ENCODE results near the gene ATXN7.

The ATXN7 gene

GRCh38 chr3:63970631-63971475 lies 107.2 kb downstream of the ATXN7 start:
- peaks cover 54% of the 10 kb centered on the region for H3K4me1 ChIP-seq
- no peak overlapping the region for H3K4me3 ChIP-seq
- H3K9me3 ChIP-seq = no peaks in the 10 kb centered on the region
- H3K27ac ChIP-seq = no peak overlapping the region
- H3K36me3 ChIP-seq = peaks cover 31% of the 10 kb centered on the region
- TF ChIP-seq Cebpa-rat (IDR thresholded peaks at IDR 0.05) = no peak
- H3K27me3 ChIP-seq = no peaks in the 10 kb centered on the region
- H4K20me1 ChIP-seq = peaks cover 64% of the 10 kb centered on the region
- 0 out of 2 replicates have a peak overlapping the region, but pooled peaks have one; percentile 10 for H3K4me2 ChIP-seq
- no peak overlapping the region for H3K9ac ChIP-seq

- Histone ChIP-seq H3K4me3 (no peak overlapping the region), H3K4me2 (no peak overlapping the region), H3K9me3 (no peaks in the 10 kb centered on the region), H3K4me1 (peaks cover 40% of the 10 kb centered on the region), H3K27me3 (no peaks in the 10 kb centered on the region), H3K27ac (no peak overlapping the region), H3K36me3 (peaks cover 31% of the 10 kb centered on the region), H4K20me1 (peaks cover 77% of the 10 kb centered on the region), H3K9ac (no peak overlapping the region)
- TF ChIP-seq Cebpa-rat (IDR thresholded peaks at IDR 0.05) = no peak
These were observed 108.5 kb downstream of the ATXN7 start for GRCh38 chr3:63972196-63972595.

GRCh38 chr3:63972987-63973386 lies 109.3 kb downstream of the ATXN7 start:
- no peak for TF ChIP-seq Cebpa-rat (IDR thresholded peaks at IDR 0.05)
- Histone ChIP-seq H3K4me2 (no peak overlapping the region), H3K4me1 (peaks cover 40% of the 10 kb centered on the region), H3K9ac (no peak overlapping the region), H3K36me3 (peaks cover 31% of the 10 kb centered on the region), H3K27me3 (no peaks in the 10 kb centered on the region), H3K4me3 (no peak overlapping the region), H3K27ac (no peak overlapping the region), H4K20me1 (peaks cover 81% of the 10 kb centered on the region), H3K9me3 (no peaks in the 10 kb centered on the region)

- TF ChIP-seq Cebpa-rat (IDR thresholded peaks at IDR 0.05) = no peak
- peaks cover 40% of the 10 kb centered on the region for H3K4me1 ChIP-seq
- H4K20me1 ChIP-seq = peaks cover 81% of the 10 kb centered on the region
- H3K9ac ChIP-seq = no peak overlapping the region
- no peak overlapping the region for H3K27ac ChIP-seq
- no peaks in the 10 kb centered on the region for H3K27me3 ChIP-seq
- no peaks in the 10 kb centered on the region for H3K9me3 ChIP-seq
- peaks cover 31% of the 10 kb centered on the region for H3K36me3 ChIP-seq
- no peak overlapping the region for H3K4me3 ChIP-seq
- no peak overlapping the region for H3K4me2 ChIP-seq
These were observed 109.7 kb downstream of the ATXN7 start for GRCh38 chr3:63973406-63973805.

- no peak overlapping the region for H3K4me2 ChIP-seq
- no peaks in the 10 kb centered on the region for H3K27me3 ChIP-seq
- no peak overlapping the region for H3K4me3 ChIP-seq
- no peak overlapping the region for H3K27ac ChIP-seq
- H3K4me1 ChIP-seq = peaks cover 40% of the 10 kb centered on the region
- peaks cover 33% of the 10 kb centered on the region for H3K36me3 ChIP-seq
- H3K9ac ChIP-seq = no peak overlapping the region
- H4K20me1 ChIP-seq = peaks cover 83% of the 10 kb centered on the region
- no peaks in the 10 kb centered on the region for H3K9me3 ChIP-seq
- TF ChIP-seq Cebpa-rat (IDR thresholded peaks at IDR 0.05) = no peak
These were observed 110.8 kb downstream of the ATXN7 start for GRCh38 chr3:63974451-63974850.

GRCh38 chr3:63975723-63976122 lies 112.1 kb downstream of the ATXN7 start:
- no peak overlapping the region for H3K4me3 ChIP-seq
- no peak overlapping the region for H3K27ac ChIP-seq
- H3K4me1 ChIP-seq = peaks cover 29% of the 10 kb centered on the region
- no peak overlapping the region for H3K4me2 ChIP-seq
- H3K27me3 ChIP-seq = no peaks in the 10 kb centered on the region
- no peaks in the 10 kb centered on the region for H3K9me3 ChIP-seq
- peaks cover 44% of the 10 kb centered on the region for H3K36me3 ChIP-seq
- TF ChIP-seq Cebpa-rat (IDR thresholded peaks at IDR 0.05) = no peak
- peaks cover 83% of the 10 kb centered on the region for H4K20me1 ChIP-seq
- no peak overlapping the region for H3K9ac ChIP-seq

- H3K27me3 ChIP-seq = no peaks in the 10 kb centered on the region
- no peak overlapping the region for H3K4me3 ChIP-seq
- H4K20me1 ChIP-seq = peaks cover 82% of the 10 kb centered on the region
- no peak overlapping the region for H3K9ac ChIP-seq
- H3K4me1 ChIP-seq = peaks cover 23% of the 10 kb centered on the region
- peaks cover 44% of the 10 kb centered on the region for H3K36me3 ChIP-seq
- no peak overlapping the region for H3K4me2 ChIP-seq
- no peak for TF ChIP-seq Cebpa-rat (IDR thresholded peaks at IDR 0.05)
- no peak overlapping the region for H3K27ac ChIP-seq
- no peaks in the 10 kb centered on the region for H3K9me3 ChIP-seq
These were observed 112.6 kb downstream of the ATXN7 start for GRCh38 chr3:63976161-63976871.

- no peak overlapping the region for H3K4me3 ChIP-seq
- no peaks in the 10 kb centered on the region for H3K9me3 ChIP-seq
- peaks cover 50% of the 10 kb centered on the region for H3K36me3 ChIP-seq
- peaks cover 23% of the 10 kb centered on the region for H3K4me1 ChIP-seq
- no peak overlapping the region for H3K9ac ChIP-seq
- no peak overlapping the region for H3K27ac ChIP-seq
- TF ChIP-seq Cebpa-rat (IDR thresholded peaks at IDR 0.05) = no peak
- peaks cover 80% of the 10 kb centered on the region for H4K20me1 ChIP-seq
- H3K4me2 ChIP-seq = no peak overlapping the region
- no peaks in the 10 kb centered on the region for H3K27me3 ChIP-seq
These were observed 113.2 kb downstream of the ATXN7 start for GRCh38 chr3:63976872-63977200.

GRCh38 chr3:63977893-63978292 lies 114.2 kb downstream of the ATXN7 start:
- Histone ChIP-seq H3K4me1 (peaks cover 23% of the 10 kb centered on the region), H4K20me1 (peaks cover 73% of the 10 kb centered on the region), H3K36me3 (peaks cover 57% of the 10 kb centered on the region), H3K27ac (no peak overlapping the region), H3K4me3 (no peak overlapping the region), H3K9me3 (no peaks in the 10 kb centered on the region), H3K9ac (no peak overlapping the region), H3K4me2 (peak overlapping the region; percentile 53; the same call in 1 of the 2 replicates), H3K27me3 (no peaks in the 10 kb centered on the region)
- TF ChIP-seq Cebpa-rat (IDR thresholded peaks at IDR 0.05) = no peak
